HG03025 (cell line): ENCODE data around the gene AGRN.
"Not testable (repeated sequence)": the region's sequence is repeated elsewhere in the genome, so short reads cannot be mapped to it uniquely, and the experiment has no call there.

Source experiments
- ATAC-seq: cut with Tn5 transposase; IDR thresholded peaks from one replicate; pipeline ENCODE4 v1.9.1; 2021; ENCODE audit warnings: mild to moderate bottlenecking, moderate library complexity; ENCODE audit not compliant: unreplicated experiment, low FRiP score

AGRN gene

GRCh38 chr1:999725-1000356 is 20.1 kb upstream of the AGRN start, which contains the start of gene HES4:
TSS of gene HES4 (minus strand) at chr1:1000097. CDS start at chr1:999973, 124 bp downstream.
- ATAC-seq: no peak

DNA sequence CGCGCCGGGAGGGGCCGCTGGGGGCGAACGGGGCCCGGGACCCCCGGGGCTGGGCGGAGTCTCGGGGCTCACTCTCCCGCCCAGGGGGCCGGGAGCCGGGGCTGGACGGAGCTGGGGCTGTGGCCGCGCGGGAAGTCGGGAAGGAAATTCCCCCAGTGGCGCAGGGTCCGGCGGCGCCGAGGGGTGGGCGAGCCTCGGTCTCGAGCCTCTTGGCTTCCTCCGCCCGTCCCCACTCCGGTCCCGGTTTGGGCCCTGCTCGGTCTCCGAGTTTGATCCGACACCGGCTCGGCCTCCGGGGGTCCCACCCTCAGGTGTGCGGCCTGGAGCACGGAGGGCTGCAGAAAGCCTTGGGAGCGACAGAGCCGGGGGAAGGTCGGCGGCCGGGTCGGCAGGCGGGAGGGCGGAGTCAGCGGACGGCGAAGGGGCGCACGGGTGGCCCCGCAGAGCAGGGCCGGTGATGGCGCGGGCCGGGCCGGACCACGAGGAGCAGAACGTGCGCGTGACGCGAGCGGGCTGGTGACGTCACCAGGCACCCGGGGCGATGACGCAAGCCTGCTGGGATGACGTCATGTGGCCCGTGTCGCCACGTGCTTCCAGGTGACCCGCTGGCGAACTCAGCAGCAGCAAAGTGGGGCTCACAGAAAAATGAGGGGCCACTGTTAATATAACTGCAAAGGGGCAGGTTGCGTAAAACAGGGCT is 19.4 kb upstream of the AGRN start:
- no peak for ATAC-seq

GRCh38 chr1:1001057-1001783 is 18.7 kb upstream of the AGRN start:
- no peak for ATAC-seq

DNA sequence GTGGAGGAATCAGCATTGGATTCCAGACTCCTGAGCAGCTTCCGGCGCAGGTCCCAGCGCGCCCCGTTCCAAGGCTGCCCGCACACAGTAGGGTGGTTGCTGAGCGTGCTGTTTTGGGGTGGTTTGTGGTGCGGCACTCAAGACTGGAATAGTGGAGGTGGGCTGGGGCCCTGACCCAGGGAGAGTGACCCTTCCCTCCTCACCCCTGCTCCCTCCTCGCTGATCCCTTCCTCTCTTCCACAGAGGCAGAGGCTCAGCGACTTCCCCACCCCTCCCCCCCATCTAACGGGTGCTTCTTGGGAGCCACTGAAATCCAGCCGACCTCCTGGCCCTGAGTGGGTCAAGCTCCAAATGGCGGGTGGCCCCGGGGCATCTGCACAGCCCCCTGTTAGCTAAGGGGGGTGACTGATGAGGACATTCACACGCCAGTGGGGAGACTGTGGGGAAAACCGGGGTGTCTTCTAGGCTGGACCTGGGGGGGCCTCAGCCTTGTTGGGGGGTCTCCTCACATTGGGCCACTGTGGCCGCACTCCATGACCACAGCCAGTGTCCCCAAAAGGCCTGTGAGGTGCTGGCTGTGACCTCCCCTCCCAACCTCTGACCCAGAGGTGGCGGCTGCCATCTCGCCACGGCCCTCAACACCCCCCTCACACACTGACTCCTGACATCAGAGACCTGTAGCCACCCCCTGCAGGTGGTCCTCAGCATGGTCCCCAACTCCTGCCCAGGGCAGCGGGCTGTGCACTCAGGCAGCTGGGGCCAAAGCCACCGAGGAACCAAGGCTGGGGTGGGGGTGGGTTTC is 16.1 kb upstream of the AGRN start:
- ATAC-seq: no peak

DNA sequence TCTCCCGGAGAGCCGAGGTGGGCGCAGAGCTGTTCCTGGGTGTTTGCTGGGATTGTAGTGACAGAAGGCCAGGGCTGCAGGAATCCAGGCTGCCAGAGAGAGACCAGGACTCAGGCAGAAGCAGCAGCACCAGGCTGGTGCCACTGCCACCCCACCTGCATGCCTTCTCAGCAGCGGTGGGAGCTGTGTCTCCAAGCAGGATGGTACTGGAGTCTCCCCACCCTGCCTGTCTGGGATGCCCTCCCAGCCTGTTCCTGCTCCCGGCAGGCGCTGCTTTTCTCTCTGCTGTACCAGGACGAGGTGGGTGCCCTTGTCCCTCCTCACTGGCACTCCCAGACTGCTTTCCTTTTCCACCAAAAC is 15.5 kb upstream of the AGRN start:
- ATAC-seq: no peak

DNA sequence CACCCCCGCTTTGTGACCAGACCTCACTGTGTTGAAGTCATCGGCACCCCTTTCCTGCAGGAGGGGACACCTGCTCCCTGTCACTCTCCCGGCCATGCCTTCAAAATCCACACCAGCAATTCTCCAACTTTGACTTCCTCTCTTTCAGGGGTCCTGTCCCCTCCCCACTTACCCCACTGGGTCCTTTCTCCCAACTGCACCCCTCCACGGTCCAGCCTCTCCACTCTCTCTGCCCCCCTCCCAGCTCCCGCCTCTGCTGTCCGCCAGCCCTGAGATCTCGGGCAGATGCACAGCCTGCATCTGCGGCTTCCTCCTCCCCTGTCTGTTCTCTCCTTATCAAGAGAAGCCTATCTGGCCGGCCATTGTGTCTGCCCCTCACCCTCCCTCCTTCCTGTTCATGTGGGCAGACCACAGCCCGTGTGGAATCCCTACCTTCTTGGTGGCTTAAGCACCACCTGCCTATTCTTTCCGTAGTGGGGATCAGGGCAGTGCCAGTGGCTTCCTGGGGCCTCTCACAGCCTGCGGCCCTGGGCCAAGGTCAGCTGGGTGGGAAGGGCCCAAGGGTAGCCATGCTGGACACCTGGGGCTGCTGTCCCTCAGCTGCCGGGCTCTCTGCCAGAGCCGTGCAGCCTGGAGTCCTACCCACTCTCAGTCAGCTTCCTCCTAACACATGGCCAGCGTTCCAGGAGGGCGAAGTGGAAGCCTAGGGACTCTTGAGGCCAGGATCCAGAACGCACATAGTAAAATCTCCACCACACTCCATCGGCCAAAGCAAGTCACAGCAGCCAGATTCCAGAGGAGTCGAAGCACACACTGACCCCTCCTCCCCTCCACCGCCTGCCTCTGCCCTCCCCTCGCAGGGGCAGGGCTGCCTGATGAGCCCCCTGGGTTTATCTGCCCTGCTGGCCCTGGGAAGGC is 14.9 kb upstream of the AGRN start:
- no peak for ATAC-seq

GRCh38 chr1:1005774-1006304 is 14.1 kb upstream of the AGRN start:
- no peak for ATAC-seq

DNA sequence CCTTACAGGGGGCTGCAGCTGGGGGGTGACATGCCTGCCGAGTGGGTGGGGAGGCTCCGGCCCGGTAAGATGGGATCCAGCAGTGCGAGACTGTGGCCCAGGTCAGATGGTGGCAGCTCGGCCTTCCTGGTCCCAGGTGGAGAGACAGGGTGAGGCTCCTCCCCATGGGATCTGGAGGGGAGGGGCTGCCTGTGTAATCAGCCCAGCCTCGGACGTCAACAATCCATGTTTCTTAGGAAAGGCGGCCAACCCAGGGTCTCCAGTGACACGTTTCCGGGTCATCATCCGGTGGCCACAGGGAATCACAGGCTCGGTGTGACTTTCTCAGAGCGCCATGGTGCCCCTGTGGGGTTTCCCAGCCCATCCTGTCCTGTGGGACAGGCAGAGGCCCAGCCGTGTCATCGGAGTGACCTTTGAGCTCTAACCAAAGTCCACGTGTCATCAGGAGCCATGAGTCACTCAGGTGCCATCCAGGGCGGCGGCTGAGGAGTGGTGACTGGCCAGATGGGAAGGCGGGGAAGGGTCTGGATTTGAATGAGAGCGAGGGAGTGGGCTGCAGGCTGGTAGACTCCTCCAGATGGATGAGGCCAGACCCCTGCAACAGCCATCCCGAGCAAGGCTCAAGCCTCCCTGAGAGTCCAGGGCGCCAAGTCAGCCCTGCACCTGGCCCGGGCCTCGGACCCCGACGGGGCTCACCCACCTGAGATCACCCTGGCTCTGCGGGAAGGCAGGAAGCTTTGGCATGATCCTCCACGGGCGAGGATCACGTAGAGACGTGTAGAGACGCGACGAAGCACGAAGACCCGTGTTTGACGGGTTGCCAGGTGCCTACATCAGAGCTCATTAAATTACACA is 13.4 kb upstream of the AGRN start:
- no peak for ATAC-seq

DNA sequence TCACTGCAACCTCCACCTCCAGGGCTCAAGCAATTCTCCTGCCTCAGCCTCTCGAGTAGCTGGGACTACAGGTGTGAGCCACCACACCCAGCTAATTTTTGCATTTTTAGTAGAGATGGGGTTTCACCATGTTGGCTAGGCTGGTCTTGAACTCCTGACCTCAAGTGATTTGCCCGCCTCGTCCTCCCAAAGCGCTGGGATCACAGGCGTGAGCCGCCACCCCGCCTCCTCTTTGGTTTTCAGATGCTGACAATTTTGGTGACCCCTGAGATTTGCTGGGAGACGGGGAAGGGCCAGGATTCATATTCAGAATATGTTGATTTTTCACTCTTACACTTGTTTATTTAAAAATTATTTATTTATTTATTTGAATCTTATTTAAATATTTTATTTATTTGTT is 9.8 kb upstream of the AGRN start:
- not testable (repeated sequence) for ATAC-seq

GRCh38 chr1:1011396-1011949 is 8.4 kb upstream of the AGRN start:
- ATAC-seq: no peak

GRCh38 chr1:1012736-1013104 is 7.2 kb upstream of the AGRN start:
- ATAC-seq: not testable (repeated sequence)

DNA sequence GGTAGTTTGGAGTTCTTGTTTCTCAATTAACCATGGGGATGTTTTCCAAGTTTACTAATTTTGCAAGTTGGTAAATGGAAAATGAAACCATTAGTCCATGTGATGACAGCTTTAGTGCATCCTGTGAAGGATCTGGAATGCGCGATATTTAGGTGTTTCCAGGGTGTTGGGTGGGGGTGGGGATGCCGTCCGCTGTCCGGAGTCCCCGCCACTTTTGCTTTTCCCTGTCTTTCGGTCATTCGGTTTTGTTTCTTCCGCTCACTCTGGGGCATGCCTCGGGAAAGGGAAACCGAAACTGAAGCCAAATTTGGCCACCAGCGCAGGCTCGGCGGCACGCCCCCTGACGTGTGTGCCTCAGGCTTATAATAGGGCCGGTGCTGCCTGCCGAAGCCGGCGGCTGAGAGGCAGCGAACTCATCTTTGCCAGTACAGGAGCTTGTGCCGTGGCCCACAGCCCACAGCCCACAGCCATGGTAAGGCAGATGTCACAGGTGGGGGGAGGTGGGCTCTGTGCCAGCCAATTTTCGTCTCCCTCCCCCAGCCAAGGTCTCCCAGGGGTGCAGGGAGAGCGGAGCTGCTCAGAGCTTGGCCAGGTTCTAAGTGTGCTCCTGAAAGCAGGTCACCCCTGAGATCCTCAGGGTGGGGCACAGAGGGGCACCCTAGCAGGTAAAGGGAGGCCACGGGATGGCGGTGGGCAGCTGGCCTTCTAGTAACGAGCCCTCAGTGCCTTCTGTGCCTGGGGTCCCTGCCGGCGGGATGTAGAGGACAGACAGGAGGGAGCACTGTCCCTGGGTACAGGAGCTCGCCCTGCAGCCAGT is 6.6 kb upstream of the AGRN start, which contains the start of gene ISG15:
TSS of gene ISG15 (plus strand) at position 393 of the 817 bp plus-strand sequence. CDS start at position 470, 77 bp downstream.
- peak; percentile 85 for ATAC-seq

- no peak for ATAC-seq
Observed at GRCh38 chr1:1013922-1014648, 5.8 kb upstream of the AGRN start.

DNA sequence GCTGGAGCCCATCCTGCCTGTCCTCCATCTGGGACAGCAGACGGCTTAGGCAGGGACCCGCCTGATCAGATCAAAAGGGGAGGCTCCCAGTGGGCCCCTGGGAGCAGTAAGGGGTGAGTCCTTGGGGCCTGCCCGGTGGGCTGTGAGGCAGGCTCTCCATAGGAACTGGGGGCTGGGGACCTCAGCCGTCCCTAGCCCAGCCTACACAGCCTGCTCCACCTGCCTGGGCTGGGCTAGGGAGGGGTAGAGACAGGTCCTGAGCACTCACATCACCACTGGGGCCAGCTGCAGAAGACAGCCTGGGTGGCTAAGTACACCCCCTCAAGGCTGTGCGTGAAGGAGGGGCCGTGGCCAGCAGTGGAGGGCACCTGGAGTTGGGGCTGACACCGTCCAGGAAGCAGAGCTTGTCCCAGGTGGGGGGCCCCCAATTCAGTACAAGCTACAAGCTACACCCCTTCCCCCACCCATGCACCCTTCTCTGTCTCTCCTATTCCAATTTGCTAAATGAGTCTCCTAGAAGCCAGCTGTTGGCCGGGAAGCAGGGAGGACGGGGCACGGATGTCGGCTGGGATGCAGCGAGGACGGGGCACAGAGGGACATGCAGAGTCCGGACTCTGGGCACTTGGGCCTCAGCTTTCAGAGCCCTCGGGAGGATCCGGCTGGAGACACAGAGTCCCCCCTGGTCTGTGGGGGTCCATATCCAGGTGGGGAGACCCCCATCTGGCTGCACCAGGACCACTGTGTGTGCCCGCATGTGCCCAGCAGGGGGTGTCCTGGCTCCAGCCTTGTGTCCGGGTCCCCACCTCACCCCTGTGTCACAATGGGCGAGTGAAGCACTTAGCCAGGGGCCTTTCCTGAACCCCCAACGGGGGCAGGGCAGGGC is 4.9 kb upstream of the AGRN start:
- no peak for ATAC-seq

DNA sequence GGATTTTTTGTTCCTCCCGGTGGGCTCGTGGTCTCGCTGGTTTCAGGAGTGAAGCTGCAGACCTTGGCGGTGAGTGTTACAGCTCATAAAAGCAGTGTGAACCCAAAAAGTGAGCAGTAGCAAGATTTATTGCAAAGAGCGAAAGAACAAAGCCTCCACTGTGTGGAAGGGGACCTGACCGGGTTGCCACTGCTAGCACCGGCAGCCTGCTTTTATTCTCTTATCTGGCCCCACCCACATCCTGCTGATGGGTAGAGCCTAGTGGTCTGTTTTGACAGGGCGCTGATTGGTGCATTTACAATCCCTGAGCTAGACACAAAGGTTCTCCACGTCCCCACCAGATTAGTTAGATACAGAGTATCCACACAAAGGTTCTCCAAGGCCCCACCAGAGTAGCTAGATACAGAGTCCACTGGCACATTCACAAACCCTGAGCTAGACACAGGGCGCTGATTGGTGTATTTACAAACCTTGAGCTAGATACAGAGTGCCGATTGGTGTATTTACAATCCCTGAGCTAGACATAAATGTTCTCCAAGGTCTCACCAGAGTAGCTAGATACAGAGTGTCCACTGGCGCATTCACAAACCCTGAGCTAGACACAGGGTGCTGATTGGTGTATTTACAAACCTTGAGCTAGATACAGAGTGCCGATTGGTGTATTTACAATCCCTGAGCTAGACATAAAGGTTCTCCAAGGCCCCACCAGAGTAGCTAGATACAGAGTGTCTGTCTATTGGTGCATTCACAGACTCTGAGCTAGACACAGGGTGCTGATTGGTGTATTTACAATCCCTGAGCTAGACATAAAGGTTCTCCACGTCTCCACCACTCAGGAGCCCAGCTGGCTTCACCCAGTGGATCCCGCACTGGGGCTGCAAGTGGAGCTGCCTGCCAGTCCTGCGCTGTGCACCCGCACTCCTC is 2.3 kb upstream of the AGRN start:
- ATAC-seq: not testable (repeated sequence)
